NCI-H1417 (cell line): ENCODE data around the gene RBM47.
A peak's percentile ranks its signal among the peaks of the same experiment; 100 is the strongest.
"Not testable (repeated sequence)": the region's sequence is repeated elsewhere in the genome, so short reads cannot be mapped to it uniquely, and the experiment has no call there.

Experiments
- DNase-seq, 3 experiments: peaks; one replicate each; lab custom pipeline; 2025; lab: John Stamatoyannopoulos, UW

RBM47 gene

DNA sequence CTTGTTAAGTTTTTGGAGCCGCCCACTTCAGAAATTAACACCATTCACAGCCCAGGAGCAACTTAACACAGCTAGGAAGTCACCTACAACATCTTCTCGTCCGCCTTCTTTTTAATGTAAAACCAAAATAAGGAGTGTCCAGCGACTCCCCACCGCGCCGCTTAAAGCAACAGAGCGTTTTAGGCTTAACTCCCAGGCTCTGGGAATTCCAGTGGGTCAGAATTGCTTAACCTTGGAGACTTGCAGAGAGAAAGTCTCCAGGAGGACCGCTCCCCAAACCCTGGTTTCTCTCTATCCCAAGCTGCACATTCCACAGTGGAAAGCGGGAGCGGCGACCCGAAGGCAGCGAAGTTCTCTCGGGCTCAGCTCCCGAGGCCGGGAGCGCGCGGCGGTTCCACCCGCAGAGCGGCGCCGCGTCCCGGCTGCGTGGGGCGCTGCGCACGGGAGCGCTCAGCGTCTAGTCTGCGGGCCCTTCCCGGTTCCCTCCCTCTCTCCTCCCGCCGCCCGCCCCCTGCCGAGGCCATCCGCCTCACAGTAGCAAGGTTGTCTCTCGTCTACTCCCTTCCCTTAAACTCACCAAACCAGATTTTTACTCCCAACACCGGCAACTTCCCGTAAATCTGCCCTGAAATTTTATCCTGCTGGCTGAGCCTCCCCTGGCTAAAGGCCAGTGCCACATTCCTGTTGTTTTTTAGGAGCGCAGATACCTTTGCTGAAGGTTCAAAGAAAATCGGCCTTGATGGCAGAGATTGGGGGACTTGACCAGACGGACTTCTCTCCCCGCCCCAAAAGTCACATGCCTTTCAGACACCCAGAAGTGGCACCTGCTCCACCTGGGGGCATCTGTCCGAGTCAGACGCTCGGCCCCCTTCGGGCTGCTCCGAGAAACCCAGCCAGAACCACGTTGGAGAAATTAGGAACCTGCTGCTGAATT is at the start of gene RBM47:
RBM47 (minus strand) TSS at position 464 of the 934 bp plus-strand sequence. CDS start 190,971 bp downstream, outside the sequence.
- DNase-seq = peak; percentile 26 to 69 (median 69)

DNA sequence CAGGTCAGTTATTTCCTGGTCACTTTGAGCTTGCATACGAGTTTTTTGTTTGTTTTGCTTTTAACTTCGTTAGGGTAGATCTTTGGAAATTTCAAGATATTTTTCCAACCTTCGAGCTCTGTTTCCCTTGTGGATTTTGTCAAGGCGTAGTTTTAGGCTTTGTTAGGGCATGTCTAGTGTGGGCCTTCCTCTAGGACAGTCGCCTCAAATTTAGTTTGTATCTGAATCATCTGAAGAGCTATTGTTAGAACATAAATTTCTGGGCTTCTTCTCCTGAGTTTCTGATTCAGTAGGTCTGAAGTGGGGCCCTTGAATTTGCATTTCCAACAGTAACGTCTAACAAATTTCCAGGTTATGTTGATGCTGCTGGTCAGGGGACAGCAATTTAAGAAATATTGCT is 48.8 kb upstream of the RBM47 start:
- no peak for DNase-seq

DNA sequence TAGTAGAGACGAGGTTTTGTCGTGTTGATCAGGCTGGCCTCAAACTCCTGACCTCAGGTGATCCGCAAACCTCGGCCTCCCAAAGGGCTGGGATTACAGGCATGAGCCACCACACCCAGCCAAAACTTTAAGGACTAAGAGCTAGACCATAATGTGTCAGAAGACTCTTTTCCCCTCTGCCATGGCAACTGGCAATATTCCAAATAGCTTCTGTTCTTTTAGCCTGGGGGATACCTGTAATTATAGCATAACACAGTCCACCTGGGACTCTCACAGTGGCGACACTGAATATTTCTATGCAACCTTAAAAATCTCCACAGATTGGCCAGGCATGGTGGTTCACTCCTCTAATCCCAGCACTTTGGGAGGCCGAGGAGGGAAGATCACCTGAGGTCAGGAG is 45.5 kb upstream of the RBM47 start:
- peak in 2 of 3 experiments; percentile 62 to 85 for DNase-seq

DNA sequence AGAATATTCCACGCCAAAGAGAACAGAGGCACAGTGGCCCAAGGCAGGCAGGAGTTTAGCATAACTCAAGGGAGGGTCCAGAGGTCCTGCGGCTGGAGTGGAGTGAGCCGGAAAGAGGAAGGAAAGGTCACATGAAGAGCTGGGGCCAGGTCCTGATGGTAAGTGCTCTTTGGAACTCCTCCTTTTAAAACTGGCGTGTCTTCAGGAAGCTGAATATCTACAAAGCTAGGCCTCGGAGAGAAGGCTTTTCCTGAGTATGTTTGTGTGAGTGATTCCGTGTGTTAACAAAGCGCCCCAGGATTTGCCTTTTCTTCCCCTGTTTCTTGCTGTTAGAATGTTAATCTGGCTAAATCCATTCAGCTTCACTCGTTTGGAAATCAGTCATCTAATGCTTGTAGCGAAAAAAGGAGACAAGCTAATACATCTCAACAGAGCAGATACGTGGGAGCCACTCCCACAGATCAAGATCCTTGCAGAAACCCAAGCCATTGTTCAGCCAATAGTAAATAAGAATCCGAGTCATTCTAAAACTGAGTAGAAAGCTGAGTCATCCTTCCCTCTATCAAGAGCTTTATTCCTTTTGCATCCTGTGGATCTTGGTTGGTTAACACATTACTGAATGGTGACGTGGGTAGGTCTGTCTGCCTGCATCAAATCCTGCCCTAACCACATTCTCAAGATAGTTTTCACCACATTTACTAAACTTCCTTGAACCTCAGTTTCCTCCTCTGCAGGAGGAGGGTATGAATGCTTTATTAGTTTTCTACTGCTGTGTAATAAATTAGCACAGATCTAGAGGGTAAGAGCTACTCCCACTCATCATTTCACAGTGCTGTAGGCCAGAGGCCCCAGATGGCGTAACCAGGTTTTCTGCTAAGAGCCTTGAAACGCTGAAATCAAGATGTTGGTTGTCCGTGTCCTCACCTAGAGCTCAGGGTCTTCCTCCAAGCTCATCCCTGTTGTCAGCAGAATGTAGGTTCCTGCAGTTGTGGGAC is 43.2 kb upstream of the RBM47 start:
- peak in 1 of 3 experiments; percentile 16 for DNase-seq

DNA sequence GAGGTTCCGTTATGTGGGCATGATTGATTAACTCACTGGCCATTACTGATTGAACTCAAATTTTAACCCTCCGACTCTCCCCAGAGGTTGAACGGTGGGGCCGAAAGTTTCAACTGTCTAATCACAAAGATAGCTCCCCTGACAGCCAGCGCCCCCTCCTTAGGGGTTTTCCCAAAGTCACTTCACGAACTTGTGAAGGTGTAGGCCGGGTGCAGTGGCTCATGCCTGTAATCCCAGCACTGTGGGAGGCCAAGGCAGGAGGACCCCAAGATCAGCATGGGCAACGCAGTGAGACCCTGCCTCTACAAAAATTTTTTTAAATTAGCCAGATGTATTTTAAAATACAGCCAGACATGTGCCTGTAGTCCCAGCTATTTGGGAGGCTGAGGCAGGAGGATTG is 39.8 kb upstream of the RBM47 start:
- no peak for DNase-seq

DNA sequence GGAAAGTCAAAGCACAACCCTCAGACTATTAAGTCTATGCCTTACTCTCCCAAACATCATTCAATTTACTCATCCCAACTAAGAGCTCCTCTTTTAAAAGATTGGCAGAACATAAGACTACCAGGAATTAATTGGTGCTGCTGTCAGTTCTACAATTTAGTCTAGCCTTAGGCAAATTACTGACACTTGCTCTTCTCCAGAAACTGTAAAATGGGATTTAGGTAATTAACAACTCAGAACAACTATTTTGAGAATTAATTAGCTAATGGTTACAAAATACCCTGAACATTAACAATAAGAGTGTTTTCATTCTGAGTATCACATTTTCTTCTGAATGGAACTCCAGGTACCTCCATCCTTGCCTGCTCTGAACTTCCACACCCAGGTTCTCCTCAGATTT is 36.2 kb upstream of the RBM47 start:
- DNase-seq = peak in 1 of 3 experiments; percentile 28

DNA sequence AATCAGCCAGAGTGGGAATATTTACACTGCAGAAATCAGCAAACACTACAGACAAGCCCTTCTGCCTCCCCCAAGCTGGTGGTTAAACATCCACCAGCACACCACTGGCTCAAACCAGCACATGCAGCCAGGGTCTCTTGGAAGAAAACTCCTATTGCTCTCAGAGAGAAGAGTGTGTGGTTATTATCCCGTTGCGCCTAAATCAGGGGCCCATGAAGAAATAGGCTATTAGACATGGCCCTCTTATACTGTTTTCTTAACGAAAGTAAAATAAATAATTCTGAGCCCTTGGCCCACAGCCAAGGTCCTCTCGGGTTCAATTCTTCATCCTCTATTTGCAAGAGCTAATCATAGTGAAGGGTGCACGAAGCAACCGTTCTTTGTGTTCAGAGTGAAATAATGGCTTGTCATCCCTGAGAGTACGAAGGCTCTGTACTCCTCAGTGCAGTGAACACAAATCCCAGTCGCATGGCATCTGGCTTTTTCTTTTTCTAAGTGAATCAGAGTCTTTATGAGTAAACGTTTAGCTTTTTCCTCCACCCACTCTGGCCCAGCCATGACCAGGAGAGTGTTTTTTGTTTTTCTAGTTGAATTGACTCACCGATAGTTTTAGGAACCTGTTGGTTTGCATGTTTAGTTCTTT is 33.4 kb upstream of the RBM47 start:
- DNase-seq = peak; percentile 84 to 96 (median 96)

DNA sequence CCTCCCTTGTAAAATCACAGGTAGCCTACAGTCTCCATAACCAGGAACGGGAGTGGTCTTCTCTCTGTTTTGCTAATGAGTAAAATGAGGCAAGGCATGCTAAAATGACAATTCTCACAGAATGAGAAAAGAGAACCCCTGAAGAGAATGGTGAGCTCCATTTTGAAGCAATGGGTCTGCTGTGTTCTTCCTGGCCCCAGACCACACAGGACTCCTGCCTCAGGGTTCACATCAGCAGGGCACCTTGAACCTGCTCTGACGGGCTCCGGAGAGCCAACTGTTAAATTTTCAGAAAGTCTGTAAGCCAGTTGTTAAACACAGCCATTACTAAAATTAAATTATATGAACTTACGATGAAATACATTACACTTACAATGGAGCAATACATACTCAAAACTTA is 32.1 kb upstream of the RBM47 start:
- no peak for DNase-seq

DNA sequence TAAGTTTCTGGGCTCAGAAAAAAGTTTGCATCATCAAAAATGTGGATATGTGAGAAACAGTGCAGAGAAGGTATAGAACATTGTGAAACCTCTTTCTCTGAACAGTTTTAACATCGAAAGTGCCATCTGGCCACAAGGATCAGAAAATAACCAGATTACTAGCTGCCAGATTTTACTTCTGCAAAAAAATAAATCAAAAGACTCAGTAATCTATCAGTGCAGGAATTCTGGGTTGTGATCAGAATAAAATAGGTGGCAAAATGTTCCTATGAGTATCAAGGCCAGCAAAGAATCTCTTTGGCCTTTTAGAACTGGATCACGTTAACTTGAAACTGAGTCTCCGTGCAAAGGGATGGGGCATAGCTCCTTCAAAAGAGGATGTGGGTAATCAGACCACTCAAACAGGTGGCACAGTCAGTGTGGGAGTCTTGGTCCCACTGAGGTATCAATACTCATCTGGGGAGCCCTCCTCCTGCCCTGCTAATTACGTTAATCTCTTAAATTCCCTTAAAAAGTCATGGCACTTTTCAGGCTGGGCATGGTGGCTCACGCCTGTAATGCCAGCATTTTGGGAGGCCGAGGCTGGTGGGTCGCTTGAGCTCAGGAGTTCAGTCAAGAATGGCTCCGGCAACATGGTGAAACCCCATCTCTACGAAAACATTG is 26.7 kb upstream of the RBM47 start:
- DNase-seq = no peak

DNA sequence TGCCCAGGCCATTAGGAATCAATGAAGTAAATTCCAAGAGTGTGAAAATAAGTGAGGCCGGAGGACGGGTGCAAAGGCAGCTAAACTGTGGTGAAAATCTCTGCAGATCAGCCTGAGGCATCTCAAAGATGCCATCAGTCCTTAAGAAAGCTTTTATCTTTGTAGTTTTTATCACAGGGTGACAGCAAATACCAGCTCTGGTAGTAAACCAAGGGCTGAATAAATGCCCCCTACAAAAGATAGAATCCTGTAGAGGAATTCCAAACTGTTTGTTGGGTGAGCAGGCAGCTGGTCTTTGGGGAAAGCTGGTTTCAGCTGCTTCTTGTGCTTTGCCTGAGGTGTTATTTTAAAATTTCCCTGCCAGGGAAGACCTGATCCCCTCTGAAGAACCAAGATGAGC is 21.6 kb upstream of the RBM47 start:
- DNase-seq = no peak

DNA sequence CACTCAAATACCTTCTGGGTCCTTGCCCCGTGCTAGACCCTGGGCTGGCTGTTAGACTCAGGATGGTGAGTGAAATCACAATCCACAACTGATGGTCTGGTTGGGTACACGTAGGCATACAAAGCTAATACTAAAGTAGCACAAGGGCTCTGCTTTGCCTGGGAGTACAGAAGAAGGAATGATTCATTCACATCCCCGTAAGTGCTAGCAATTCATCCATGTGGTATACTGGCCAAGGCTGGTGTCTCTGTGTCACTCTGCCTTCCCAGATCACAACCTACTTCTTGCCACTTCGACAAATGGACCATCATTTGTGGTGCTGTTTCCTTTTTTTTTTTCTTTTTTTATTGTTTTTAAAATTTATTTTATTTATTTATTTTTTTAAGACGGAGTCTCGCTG is 19.7 kb upstream of the RBM47 start:
- no peak for DNase-seq

DNA sequence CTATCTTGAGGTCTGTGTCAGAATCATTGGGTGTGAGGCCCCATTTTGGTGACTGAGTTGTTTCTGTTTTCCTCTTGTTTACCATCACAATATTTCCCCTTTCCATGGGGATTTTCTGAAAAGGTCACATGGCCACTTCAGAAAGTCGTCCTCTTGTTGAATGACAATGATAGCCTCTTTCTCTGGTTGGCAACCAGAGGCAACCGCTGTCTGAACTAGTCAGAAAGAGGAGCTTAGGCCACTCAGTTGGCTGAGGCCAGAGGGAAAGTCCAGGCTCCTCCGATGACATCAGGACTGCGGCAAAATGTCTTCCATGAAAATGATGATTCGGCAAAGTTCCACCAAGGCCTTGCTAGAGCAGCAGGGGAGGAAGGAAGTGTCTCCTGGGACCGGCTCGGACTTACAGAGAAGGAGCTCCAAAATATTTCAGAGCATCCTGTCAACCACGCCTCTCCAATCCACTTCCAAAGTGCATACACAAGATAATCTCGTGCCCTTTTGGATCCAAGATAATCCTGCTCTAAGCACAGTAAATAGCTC is 19.1 kb upstream of the RBM47 start:
- DNase-seq = no peak

DNA sequence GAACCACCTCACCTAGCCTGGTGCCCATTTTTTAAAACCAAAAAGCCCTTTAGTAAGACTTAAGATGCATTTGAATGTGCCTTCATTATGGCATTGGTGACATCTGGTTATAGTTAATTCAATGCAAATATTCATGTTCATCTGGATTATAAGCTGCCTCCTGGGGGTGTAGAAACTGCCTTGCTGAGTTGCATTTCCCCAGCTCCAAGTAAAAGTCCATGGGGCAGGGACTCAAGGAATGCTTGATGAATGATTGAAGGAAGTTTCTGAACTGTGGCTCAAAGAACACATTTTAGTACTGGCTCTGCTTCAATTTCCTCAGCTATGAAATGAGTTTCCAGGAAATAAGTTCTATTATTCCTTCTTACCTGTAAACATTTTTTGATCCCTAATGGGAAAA is 18.5 kb upstream of the RBM47 start:
- DNase-seq = no peak

DNA sequence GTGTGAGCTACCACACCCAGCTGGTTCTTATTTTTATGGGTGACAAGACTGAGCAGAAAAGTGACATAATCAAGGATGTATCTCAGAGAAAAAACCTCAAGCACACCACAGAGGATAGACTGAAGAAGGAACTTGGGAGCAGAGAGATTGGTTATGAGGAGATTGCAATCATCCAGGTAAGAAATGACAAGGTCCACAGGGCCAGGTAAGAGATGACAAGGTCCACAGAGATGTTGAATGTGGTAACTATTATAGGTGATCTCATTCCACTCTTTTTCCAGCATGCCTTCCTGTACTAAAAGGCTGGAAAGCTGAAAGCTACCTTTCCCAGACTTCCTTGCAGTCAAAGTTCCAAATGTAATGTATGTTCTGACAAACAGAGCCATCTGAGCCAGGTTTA is 15.9 kb upstream of the RBM47 start:
- no peak for DNase-seq

DNA sequence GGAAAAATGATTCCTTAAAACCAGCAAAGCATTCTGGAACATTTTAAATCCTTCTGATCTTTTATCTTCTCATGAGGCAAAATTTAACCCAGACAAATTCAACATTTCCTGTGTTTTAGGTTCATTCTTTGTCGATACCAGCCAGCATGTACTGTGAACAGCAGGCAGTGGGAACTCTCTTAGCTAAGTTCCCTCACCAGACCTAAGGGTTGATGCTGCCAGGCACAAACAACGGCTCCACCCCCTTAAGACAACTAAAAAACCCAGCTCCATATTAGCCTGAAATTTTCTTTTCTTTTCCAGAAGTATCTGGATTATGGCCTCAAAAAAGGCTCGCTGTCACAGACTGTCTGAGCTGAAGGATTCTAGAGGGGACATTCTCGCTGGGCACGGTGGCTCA is 2.4 kb upstream of the RBM47 start:
- no peak for DNase-seq

DNA sequence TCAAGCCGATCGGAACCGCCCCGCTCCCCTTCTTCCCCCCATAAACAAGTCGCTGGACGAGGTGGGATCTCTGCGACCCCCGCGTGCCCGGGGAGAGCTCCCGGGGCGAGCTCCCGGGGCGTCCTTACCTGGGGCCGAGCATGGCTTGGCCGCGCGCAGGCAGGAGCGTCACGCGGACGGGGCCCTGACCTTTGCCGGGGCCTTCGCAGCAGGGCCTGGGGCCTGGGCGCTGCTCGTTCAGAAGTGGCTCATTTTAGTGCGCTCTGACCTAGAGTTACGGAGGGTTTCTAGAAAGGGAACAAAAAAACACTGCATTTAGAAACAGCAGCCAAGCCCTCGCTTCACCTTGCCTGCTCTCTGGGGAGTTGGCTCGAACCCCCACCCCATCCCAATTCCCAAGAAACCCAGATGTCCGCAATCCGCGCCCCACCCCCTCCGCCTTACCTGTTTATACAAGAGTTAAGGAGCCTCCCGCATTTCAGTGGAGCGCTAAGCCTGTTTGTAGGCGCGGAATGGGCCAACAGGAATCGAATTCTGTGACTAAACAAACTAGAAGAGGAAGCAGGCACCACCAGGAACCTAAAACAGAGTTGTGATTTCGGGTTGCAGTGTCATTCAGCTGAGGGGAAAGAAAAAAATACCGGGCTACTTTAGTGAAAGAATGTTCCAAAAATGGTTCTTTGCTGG is 814 bp upstream of the RBM47 start:
- no peak for DNase-seq

DNA sequence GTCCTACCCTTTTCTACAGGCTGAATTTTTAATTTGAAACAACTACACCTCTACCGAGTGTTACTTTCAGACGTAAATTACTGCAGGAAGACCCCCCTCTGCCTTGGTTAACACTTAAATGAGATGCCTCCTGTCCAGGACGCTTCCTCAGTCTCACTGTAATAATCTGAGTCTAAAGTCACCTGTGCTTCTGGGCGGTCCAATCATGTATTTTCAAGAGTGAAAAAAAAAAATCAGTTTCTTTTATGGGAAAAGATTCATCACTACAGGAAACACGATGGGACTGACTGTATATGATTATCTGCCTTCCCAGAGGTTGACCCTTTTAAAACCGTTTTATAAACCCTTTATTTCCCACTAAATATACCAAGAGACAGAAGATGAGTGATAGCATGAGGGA is 776 bp downstream of the RBM47 start:
- DNase-seq = no peak

DNA sequence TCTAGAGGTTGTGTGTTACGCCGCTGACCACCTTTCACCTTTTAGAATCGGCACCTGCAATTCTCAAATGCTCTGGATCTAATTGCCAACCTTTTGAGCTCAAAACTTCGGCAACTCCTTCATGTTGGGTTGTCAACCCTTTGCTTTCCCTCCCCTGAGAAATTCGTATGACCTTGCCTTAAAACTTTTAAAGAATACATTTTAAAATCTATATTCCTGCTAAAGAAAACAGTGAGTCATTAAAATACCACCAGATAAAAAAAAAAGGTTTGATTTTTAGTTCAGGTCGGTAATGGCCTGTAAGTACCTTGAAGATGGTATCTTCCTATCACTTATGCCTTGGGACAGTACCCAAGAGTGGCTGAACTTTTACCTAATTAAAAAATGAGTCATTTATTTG is 1.3 kb downstream of the RBM47 start:
- not testable (repeated sequence) for DNase-seq

DNA sequence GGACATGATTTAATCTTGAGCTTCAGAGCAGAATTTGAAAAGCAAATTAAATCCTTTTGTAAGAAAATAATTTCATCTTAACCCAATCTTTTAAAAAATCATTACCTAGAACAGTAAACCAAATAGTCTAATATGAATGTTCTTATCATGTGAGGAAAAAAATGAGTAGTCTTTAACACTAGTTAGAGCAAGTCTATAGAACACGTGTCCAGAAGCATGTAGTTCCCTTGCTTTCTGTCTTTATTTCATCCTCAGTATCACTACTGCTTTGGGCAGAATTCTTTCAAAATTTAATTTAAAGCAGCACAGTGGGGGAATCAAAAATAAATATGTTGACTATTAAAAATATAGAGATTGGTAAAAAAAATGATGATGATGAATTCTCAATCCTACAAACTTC is 2.1 kb downstream of the RBM47 start:
- no peak for DNase-seq

DNA sequence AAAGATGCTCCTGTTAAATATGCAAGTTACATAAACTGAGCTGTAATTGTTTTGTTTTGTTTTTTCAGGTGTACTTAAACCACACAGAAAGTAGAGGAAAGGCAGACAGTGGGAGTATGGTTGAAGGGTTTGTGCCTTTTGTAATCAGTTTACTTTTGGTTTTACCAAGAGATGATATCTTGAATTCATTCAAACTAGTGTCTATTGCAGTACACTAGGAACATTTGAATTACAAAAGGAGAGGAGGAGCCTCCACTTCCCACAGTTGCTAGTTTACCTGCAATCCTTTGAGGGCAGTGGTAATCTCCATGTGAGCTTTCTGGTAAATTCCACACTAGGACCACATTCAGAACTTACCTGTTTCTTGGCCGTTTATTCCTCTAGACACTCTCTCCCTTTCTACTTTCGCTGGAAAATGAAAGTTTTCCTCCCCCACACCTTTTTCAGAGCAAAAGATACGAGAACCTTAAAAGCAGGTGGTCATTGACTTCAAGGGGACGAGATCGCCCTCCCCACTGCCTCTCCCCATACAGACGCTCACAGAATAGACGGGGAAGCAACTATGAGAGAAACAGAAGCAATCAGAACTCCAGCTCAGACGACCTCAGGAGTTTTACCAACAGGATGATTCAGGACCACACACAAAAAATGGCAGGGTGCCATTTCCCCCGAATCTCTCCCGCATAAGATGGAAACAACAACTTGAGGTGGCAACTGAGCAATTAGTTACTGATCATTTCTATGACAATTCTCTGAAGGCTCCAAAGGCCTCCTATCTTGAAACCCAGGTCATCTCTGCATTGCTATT is 3.3 kb downstream of the RBM47 start:
- DNase-seq = no peak
